ENCODE data around the gene MED31.

GRCh38 chr17:6668219-6668618, 16.8 kb upstream of the MED31 start:
- no peak for TF ChIP-seq CTCF (IDR thresholded peaks at IDR 0.05)
- no peak for TF ChIP-seq POLR2A (IDR thresholded peaks at IDR 0.05)
- TF ChIP-seq POLR2AphosphoS5 (IDR thresholded peaks at IDR 0.05), result no peak
